Neural cell (in vitro differentiated cells): ENCODE data around the gene TMOD2. TPM values are rescaled to one million over a fixed set of nuclear protein-coding genes. Genes with fewer than 3 reads are reported as not detected.

Experiments
- H2AFZ ChIP-seq: fragments of 200-600, 300-800 bp; sonication (generic), shearing (Covaris generic); 2 replicates; pipeline ENCODE4 v1.6.0; 2014; ENCODE audit warnings: low read depth, mild to moderate bottlenecking, antibody characterized with exemption, low read length, moderate library complexity
- H3F3A ChIP-seq: fragments of 200-600 bp; shearing (Covaris generic); 2 replicates; pipeline ENCODE4 v1.6.1; 2016; ENCODE audit warnings: mild to moderate bottlenecking, moderate library complexity, mixed read lengths, antibody characterized with exemption, low read length; ENCODE audit not compliant: insufficient read depth, poor library complexity, severe bottlenecking
- H3K27ac ChIP-seq: fragments of 200-600, 300-800 bp; sonication (generic), shearing (Covaris generic); 2 replicates; pipeline ENCODE4 v1.5.1; 2014; ENCODE audit warnings: mild to moderate bottlenecking, low read length, moderate library complexity
- H3K27me3 ChIP-seq: fragments of 300-800, 200-600 bp; sonication (generic), shearing (Covaris generic); 2 replicates; pipeline ENCODE4 v1.6.0; 2014; ENCODE audit warnings: mild to moderate bottlenecking, low read depth, low read length, moderate library complexity; ENCODE audit not compliant: insufficient read depth
- H3K36me3 ChIP-seq: fragments of 300-800, 200-600 bp; sonication (generic), shearing (Covaris generic); 2 replicates; pipeline ENCODE4 v1.5.1; 2014; ENCODE audit warnings: mild to moderate bottlenecking, antibody characterized with exemption, low read length, moderate library complexity; ENCODE audit not compliant: insufficient read depth
- H3K4me2 ChIP-seq: fragments of 300-800, 200-600 bp; sonication (generic), shearing (Covaris generic); 2 replicates; pipeline ENCODE4 v1.6.0; 2014; ENCODE audit warnings: mild to moderate bottlenecking, low read length
- H3K4me3 ChIP-seq: fragments of 300-800, 200-600 bp; sonication (generic), shearing (Covaris generic); 2 replicates; pipeline ENCODE4 v1.5.1; 2014; ENCODE audit warnings: mild to moderate bottlenecking, low read length, moderate library complexity
- H3K79me2 ChIP-seq: fragments of 200-600 bp; shearing (Covaris generic); replicated peaks from 2 replicates; pipeline ENCODE4 v1.6.0; 2014; ENCODE audit warnings: mild to moderate bottlenecking, low read length, moderate library complexity; ENCODE audit not compliant: insufficient read depth
- H3K9ac ChIP-seq: fragments of 300-800, 200-600 bp; sonication (generic), shearing (Covaris generic); 2 replicates; pipeline ENCODE4 v1.6.1; 2016; ENCODE audit warnings: mild to moderate bottlenecking, low read length, mixed read lengths
- H3K9me2 ChIP-seq: fragments of 200-600 bp; shearing (Covaris generic); 2 replicates; pipeline ENCODE4 v1.6.1; 2016; ENCODE audit warnings: mild to moderate bottlenecking, low read length, mixed read lengths; ENCODE audit not compliant: insufficient read depth
- H3K9me3 ChIP-seq: fragments of 200-600, 300-800 bp; sonication (generic), shearing (Covaris generic); 2 replicates; pipeline ENCODE4 v1.6.1; 2016; ENCODE audit warnings: mild to moderate bottlenecking, mixed run types, low read length, moderate library complexity, mixed read lengths
- H4K20me1 ChIP-seq: fragments of 200-600 bp; shearing (Covaris generic); 2 replicates; pipeline ENCODE4 v1.6.1; 2016; ENCODE audit warnings: mild to moderate bottlenecking, mixed run types; ENCODE audit not compliant: insufficient read depth
- EP300 ChIP-seq: fragments of 450-650 bp; conservative IDR thresholded peaks from 2 replicates; pipeline ENCODE4 v1.6.1; 2014; ENCODE audit warnings: antibody characterized with exemption, mild to moderate bottlenecking, moderate library complexity; ENCODE audit not compliant: poor library complexity, severe bottlenecking
- EZH2 ChIP-seq: fragments of 200-600, 300-800 bp; shearing (Covaris generic), sonication (generic); IDR thresholded peaks from 2 replicates; pipeline ENCODE4 v1.6.1; 2014; ENCODE audit warnings: antibody characterized with exemption, low read length, borderline replicate concordance, mild to moderate bottlenecking; ENCODE audit not compliant: insufficient read depth, poor library complexity, severe bottlenecking
- MXI1 ChIP-seq: fragments of 450-650 bp; conservative IDR thresholded peaks from 2 replicates; pipeline ENCODE4 v1.6.1; 2014; ENCODE audit warnings: antibody characterized with exemption, mild to moderate bottlenecking; ENCODE audit not compliant: poor library complexity, severe bottlenecking
- POLR2AphosphoS5 ChIP-seq: IDR thresholded peaks from 2 replicates; pipeline ENCODE4 v1.6.1; 2012
- RAD21 ChIP-seq: fragments of 450-650 bp; conservative IDR thresholded peaks from 2 replicates; pipeline ENCODE4 v1.6.1; 2014; ENCODE audit warnings: antibody characterized with exemption, mild to moderate bottlenecking, moderate library complexity
- SMC3 ChIP-seq: fragments of 450-650 bp; conservative IDR thresholded peaks from 2 replicates; pipeline ENCODE4 v1.6.1; 2014; ENCODE audit warnings: antibody characterized with exemption, mild to moderate bottlenecking, moderate library complexity; ENCODE audit not compliant: poor library complexity
- TAF1 ChIP-seq: IDR thresholded peaks from 2 replicates; pipeline ENCODE4 v1.6.1; 2012; ENCODE audit warnings: low read depth
- polyA plus RNA-seq: library from polyadenylated mRNA; depleted of rRNA; stranded (reverse); fragments of >200 nt; gene quantifications from 2 replicates; pipeline ENCODE4 v1.2.3, GENCODE V29; 2014
- TF ChIP-seq, protein P1 (sequence below): fragments of 450-650 bp; IDR thresholded peaks from 2 replicates; pipeline ENCODE4 v1.5.1; 2014; ENCODE audit warnings: antibody characterized with exemption, mild to moderate bottlenecking, moderate library complexity; ENCODE audit not compliant: poor library complexity, severe bottlenecking
- TF ChIP-seq, protein P2 (sequence below): IDR thresholded peaks from 2 replicates; pipeline ENCODE4 v1.6.1; 2012; ENCODE audit warnings: borderline replicate concordance

TMOD2 gene
- polyA plus RNA-seq, 1 donor from 2014 or later: 79.9 TPM

DNA sequence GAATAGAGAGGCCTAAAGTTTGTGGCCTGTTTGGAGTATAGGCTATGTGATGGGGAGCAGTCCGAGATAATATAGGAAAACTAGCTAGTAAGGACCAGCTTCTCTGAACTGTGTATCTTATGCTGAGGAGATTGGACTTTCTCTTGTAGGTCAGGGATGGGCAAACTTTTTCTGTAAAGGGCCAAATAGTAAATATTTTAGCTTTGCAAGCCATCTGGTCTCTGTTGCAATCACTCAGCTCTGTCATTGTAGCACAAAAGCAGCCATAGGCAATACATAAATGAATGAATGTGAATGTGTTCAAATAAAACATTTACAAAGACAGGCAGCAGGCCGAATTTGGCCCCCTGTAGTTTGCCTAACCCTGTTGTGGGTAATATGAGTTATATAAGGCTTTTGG lies 102.6 kb downstream of the TMOD2 start:
- H4K20me1 ChIP-seq: no peaks in the 10 kb centered on the region
- H3K27ac ChIP-seq: no peak overlapping the region
- no peaks in the 10 kb centered on the region for H3K27me3 ChIP-seq
- H3K9ac ChIP-seq: no peak overlapping the region
- no peaks in the 10 kb centered on the region for H3K79me2 ChIP-seq
- no peaks in the 10 kb centered on the region for H3K9me3 ChIP-seq
- TF ChIP-seq EP300: no peak
- no peak for TF ChIP-seq MXI1
- no peak for TF ChIP-seq EZH2
- TF ChIP-seq TAF1: no peak
- no peak for TF ChIP-seq SMC3
- H3K36me3 ChIP-seq: no peaks in the 10 kb centered on the region
- H2AFZ ChIP-seq: no peak overlapping the region
- no peaks in the 10 kb centered on the region for H3K9me2 ChIP-seq
- H3K4me3 ChIP-seq: no peak overlapping the region
- H3F3A ChIP-seq: no peaks in the 10 kb centered on the region
- no peak overlapping the region for H3K4me2 ChIP-seq

DNA sequence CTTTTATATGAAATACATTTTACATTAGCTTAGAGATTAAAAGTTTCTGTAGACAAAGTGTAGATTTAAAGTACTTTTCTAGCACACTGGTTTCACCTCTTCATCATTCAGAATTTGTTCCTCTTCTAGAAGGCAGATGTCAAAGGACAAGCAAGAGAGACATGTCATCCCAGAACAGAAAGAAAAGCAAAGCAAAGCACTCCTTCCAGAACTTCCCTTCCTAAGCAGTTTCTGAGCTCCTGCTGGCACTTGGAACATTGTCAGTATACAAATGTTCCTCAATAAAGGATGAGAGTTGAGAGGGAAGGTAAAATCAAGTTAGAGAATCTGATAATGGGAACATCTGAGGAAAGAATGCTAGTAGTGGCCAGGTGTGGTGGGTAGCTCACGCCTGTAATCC lies 104.2 kb downstream of the TMOD2 start:
- no peak for TF ChIP-seq RAD21
- TF ChIP-seq POLR2AphosphoS5: no peak
- TF ChIP-seq EZH2: no peak
- no peak for TF ChIP-seq EP300
- TF ChIP-seq MXI1: no peak
- Histone ChIP-seq H3F3A (no peaks in the 10 kb centered on the region), H2AFZ (no peak overlapping the region), H3K4me2 (no peak overlapping the region), H3K4me3 (no peak overlapping the region), H3K9ac (no peak overlapping the region), H3K27me3 (no peaks in the 10 kb centered on the region), H3K36me3 (no peaks in the 10 kb centered on the region), H4K20me1 (no peaks in the 10 kb centered on the region), H3K9me2 (no peaks in the 10 kb centered on the region), H3K27ac (no peak overlapping the region), H3K9me3 (no peaks in the 10 kb centered on the region), H3K79me2 (no peaks in the 10 kb centered on the region)

DNA sequence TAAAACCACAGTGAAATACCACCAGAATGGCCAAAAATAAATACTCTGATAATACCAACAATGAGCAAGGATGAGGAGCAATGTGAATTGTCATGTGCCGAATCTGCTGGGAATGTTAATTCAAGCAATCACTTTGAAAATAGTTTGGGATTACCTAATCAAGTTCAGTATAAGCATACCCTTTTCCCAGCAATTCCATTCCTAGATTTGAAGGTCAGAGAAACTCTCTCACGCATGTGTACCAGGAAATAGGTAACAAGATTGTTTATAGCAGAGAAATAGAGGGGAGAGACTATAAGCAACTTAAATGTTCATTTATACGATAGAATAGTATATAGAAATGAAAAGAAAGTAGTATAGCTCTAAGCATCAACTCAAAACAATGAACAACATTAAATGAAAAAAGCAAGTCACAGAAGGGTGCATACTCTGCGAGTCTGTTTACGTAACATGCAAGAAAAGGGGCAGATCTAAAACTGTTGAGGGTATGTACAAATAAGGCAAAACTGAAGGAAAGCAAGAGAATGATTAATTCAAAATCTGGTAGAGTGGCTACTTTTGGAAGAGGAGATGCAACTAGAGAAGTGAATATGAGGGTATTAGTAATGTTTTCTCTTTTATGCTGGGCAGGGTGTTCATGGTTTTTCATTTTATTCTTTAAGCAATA lies 105.5 kb downstream of the TMOD2 start:
- no peak overlapping the region for H3K4me2 ChIP-seq
- no peaks in the 10 kb centered on the region for H3K79me2 ChIP-seq

More for the DNA sequence above, 105.5 kb downstream of the TMOD2 start:
- no peaks in the 10 kb centered on the region for H3K27me3 ChIP-seq
- no peaks in the 10 kb centered on the region for H3K9me2 ChIP-seq
- no peak overlapping the region for H2AFZ ChIP-seq
- H3K4me3 ChIP-seq: no peak overlapping the region
- H4K20me1 ChIP-seq: no peaks in the 10 kb centered on the region
- no peaks in the 10 kb centered on the region for H3F3A ChIP-seq
- no peak overlapping the region for H3K27ac ChIP-seq
- no peak overlapping the region for H3K9ac ChIP-seq
- TF ChIP-seq POLR2AphosphoS5 (no peak), MXI1 (no peak), EP300 (no peak), TAF1 (no peak), RAD21 (no peak), SMC3 (no peak), EZH2 (no peak)
- TF ChIP-seq, protein P1, sequence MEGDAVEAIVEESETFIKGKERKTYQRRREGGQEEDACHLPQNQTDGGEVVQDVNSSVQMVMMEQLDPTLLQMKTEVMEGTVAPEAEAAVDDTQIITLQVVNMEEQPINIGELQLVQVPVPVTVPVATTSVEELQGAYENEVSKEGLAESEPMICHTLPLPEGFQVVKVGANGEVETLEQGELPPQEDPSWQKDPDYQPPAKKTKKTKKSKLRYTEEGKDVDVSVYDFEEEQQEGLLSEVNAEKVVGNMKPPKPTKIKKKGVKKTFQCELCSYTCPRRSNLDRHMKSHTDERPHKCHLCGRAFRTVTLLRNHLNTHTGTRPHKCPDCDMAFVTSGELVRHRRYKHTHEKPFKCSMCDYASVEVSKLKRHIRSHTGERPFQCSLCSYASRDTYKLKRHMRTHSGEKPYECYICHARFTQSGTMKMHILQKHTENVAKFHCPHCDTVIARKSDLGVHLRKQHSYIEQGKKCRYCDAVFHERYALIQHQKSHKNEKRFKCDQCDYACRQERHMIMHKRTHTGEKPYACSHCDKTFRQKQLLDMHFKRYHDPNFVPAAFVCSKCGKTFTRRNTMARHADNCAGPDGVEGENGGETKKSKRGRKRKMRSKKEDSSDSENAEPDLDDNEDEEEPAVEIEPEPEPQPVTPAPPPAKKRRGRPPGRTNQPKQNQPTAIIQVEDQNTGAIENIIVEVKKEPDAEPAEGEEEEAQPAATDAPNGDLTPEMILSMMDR: no peak
- TF ChIP-seq, protein P2, sequence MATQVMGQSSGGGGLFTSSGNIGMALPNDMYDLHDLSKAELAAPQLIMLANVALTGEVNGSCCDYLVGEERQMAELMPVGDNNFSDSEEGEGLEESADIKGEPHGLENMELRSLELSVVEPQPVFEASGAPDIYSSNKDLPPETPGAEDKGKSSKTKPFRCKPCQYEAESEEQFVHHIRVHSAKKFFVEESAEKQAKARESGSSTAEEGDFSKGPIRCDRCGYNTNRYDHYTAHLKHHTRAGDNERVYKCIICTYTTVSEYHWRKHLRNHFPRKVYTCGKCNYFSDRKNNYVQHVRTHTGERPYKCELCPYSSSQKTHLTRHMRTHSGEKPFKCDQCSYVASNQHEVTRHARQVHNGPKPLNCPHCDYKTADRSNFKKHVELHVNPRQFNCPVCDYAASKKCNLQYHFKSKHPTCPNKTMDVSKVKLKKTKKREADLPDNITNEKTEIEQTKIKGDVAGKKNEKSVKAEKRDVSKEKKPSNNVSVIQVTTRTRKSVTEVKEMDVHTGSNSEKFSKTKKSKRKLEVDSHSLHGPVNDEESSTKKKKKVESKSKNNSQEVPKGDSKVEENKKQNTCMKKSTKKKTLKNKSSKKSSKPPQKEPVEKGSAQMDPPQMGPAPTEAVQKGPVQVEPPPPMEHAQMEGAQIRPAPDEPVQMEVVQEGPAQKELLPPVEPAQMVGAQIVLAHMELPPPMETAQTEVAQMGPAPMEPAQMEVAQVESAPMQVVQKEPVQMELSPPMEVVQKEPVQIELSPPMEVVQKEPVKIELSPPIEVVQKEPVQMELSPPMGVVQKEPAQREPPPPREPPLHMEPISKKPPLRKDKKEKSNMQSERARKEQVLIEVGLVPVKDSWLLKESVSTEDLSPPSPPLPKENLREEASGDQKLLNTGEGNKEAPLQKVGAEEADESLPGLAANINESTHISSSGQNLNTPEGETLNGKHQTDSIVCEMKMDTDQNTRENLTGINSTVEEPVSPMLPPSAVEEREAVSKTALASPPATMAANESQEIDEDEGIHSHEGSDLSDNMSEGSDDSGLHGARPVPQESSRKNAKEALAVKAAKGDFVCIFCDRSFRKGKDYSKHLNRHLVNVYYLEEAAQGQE: no peak
- H3K9me3 ChIP-seq: no peaks in the 10 kb centered on the region
- H3K36me3 ChIP-seq: no peaks in the 10 kb centered on the region
